ENCODE data around the gene PLEKHJ1. TPM values are rescaled to one million over a fixed set of nuclear protein-coding genes. Genes with fewer than 3 reads are reported as not detected.

PLEKHJ1 gene
- total and polyA plus RNA-seq, 9 of the 15 experiments (the other 6 are each of a cell fraction or from before 2014, with no cell fraction given) = 1.5 to 188 (median 63.9) TPM

DNA sequence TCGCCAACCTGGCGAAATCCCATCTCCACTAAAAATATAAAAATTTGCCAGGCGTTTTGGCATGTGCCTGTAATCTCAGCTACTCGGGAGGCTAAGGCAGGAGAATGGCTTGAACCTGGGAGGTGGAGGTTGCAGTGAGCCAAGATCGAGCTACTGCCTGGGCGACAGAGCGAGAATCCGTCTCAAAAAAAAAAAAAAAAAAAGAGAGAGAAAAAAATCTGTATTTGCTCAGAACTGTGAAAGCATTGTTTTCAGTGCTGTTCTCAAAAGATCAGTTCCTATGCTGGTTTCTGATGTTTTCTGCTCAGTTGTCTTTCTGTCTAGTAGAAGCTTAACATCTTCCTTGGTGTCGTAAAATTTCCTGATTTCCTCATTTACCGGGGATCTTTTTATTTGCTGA, 3.0 kb upstream of the PLEKHJ1 start:
- Histone ChIP-seq H3K36me3 (ENCODE audit: control insufficient read depth, insufficient read depth, low read length) (peaks cover 58% of the 10 kb centered on the region; the same call in 2 of the 3 replicates), H3K4me2 (ENCODE audit: insufficient read depth, low read length) (peak overlapping the region; percentile 94), H3K27me3 (ENCODE audit: control insufficient read depth in 2 of 2, insufficient read depth in 2 of 2, low read length in 2 of 2) (no peaks in the 10 kb centered on the region), H3K9me1 (ENCODE audit: control insufficient read depth, insufficient read depth, low read length) (peaks cover 19% of the 10 kb centered on the region), H3K9me3 (replicated peaks; ENCODE audit: control insufficient read depth, insufficient read depth, low read depth, low read length) (no peaks in the 10 kb centered on the region), H3K4me1 (replicated peaks in 1 of 2; ENCODE audit: control insufficient read depth in 2 of 2, insufficient read depth in 2 of 2, low read length in 2 of 2) (peaks cover 28 to 63% of the 10 kb centered on the region in 2 experiments), H3K9ac (ENCODE audit: insufficient read depth in 1 of 2, low read depth in 2 of 2, low read length in 2 of 2) (peak overlapping the region; percentile 83 to 90), H3K79me2 (ENCODE audit: control insufficient read depth, insufficient read depth, low read length) (peaks cover 95% of the 10 kb centered on the region), H2AFZ (ENCODE audit: low read depth, low read length) (no peak overlapping the region), H4K20me1 (replicated peaks; ENCODE audit: control insufficient read depth, insufficient read depth, low read length) (peaks cover 63% of the 10 kb centered on the region), H3K4me3 (peak overlapping the region; percentile 97), H3K27ac (ENCODE audit: extremely low read depth, low read depth, low read length) (peak overlapping the region; percentile 66; the same call in 2 of the 3 replicates)
- intact Hi-C loops (cut with micrococcal nuclease) = no loop called here
- TF ChIP-seq KDM2B (CRISPR knock-in tag; IDR thresholded peaks at IDR 0.05) = no peak
- no peak for TF ChIP-seq ZNF449 (CRISPR knock-in tag; IDR thresholded peaks at IDR 0.05)
- TF ChIP-seq MCM7 (IDR thresholded peaks at IDR 0.05) = no peak
- TF ChIP-seq TBP (optimal IDR thresholded peaks at IDR 0.05; ENCODE audit: low read depth, low read length) = no peak
- peak; percentile 36; the same call in 1 of the 2 replicates for TF ChIP-seq ZNF384 (IDR thresholded peaks at IDR 0.05; ENCODE audit: low read depth, low read length)
- no peak for TF ChIP-seq NR2C2 (CRISPR knock-in tag; IDR thresholded peaks at IDR 0.05)
- TF ChIP-seq NR2C2 (tag; IDR thresholded peaks at IDR 0.05) = peak; percentile 35; the same call in 1 of the 2 replicates
- TF ChIP-seq PML (IDR thresholded peaks at IDR 0.05; ENCODE audit: low read length) = 0 out of 2 replicates have a peak, but pooled peaks have one; percentile 24
- WGBS (ENCODE audit: insufficient coverage, low coverage, missing lambda C conversion rate) = 2% methylated on average over 9 of the region's 10 CpGs
- BruUV-seq (replicated peaks) = no TSS peak
- FAIRE-seq (no peak), ATAC-seq (no peak), DNase-seq (ENCODE audit: extremely low read depth in 1 of 4, low spot score in 3 of 4) (no peak)
- ChIA-PET CTCF (ENCODE audit: low intra/inter-chr PET ratio) (no interaction called here), POLR2A (interaction anchor here (1.0 to 4.8 kb wide), 9 partner anchors 10 to 142 kb away, joined by 3 to 86 read pairs (median 5); partner anchors contain the start of genes AMH, JSRP1 and PEAK3)
- in situ Hi-C loops (cut with MboI) = loop anchor here (5.0 to 10.0 kb wide), 3 partner anchors 33 to 158 kb away; no protein-coding TSS in a partner anchor

Data from K562 (cell line).